Measurements from ENCODE around the gene DPYD. TPM values are rescaled to one million over a fixed set of nuclear protein-coding genes. Genes with fewer than 3 reads are reported as not detected.

Gene DPYD
- total RNA-seq, 2 experiments from 2014 or later = 34.4 to 35.9 TPM

DNA sequence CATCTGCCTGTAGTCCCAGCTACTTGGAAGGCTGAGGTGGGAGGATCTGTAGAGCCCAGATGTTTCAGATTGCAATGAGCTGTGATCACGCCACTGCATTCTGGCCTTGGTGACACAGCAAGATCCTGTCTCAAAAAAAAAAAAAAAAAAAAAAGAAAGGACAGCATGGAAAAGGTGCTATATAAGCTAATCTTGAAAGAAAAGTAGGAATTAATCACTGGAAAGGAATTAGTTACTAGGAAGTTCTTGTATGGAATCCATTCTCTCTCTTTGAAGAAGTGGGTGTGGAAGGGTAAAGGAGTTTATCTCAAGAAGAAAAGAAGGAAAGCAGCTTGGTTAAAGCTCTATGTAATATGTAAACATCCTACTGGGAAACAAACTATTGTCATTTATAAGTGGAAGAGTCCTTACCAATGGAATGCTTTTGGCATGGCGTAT is 339.2 kb downstream of the DPYD start:
- no peaks in the 10 kb centered on the region for H3K9me3 ChIP-seq (ENCODE audit: control insufficient read depth in 1 of 2, insufficient read depth in 1 of 2, low read length in 2 of 2)
- TF ChIP-seq, protein P1, sequence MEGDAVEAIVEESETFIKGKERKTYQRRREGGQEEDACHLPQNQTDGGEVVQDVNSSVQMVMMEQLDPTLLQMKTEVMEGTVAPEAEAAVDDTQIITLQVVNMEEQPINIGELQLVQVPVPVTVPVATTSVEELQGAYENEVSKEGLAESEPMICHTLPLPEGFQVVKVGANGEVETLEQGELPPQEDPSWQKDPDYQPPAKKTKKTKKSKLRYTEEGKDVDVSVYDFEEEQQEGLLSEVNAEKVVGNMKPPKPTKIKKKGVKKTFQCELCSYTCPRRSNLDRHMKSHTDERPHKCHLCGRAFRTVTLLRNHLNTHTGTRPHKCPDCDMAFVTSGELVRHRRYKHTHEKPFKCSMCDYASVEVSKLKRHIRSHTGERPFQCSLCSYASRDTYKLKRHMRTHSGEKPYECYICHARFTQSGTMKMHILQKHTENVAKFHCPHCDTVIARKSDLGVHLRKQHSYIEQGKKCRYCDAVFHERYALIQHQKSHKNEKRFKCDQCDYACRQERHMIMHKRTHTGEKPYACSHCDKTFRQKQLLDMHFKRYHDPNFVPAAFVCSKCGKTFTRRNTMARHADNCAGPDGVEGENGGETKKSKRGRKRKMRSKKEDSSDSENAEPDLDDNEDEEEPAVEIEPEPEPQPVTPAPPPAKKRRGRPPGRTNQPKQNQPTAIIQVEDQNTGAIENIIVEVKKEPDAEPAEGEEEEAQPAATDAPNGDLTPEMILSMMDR (IDR thresholded peaks at IDR 0.05) = no peak
- no peak overlapping the region for H3K27ac Mint-ChIP-seq
- no peaks in the 10 kb centered on the region for H3K4me1 Mint-ChIP-seq (ENCODE audit: low read depth)
- no peak for DNase-seq
- intact Hi-C loops (cut with DNase I, micrococcal nuclease) = no loop called here
- no peak overlapping the region for H3K4me3 Mint-ChIP-seq
- no peaks in the 10 kb centered on the region for H3K4me1 ChIP-seq (ENCODE audit: insufficient read depth, low read length)
- H3K27me3 ChIP-seq (ENCODE audit: control insufficient read depth in 1 of 2, insufficient read depth in 2 of 2, low read length in 2 of 2) = no peaks in the 10 kb centered on the region
- no peak overlapping the region for H3K27ac ChIP-seq (ENCODE audit: low read depth in 1 of 2, low read length in 2 of 2)
- no peak overlapping the region for H3K4me3 ChIP-seq (ENCODE audit: low read length)
- no peaks in the 10 kb centered on the region for H3K9me3 Mint-ChIP-seq
- peaks cover 6% of the 10 kb centered on the region for H3K36me3 ChIP-seq (ENCODE audit: insufficient read depth, low read length)
- POLR2A ChIA-PET = no interaction called here
- CTCF ChIA-PET = no interaction called here
- H3K27me3 Mint-ChIP-seq = no peaks in the 10 kb centered on the region
- peaks cover 29% of the 10 kb centered on the region for H3K36me3 Mint-ChIP-seq (ENCODE audit: low read depth)
- no peak for ATAC-seq (ENCODE audit: poor library complexity)

- no peak for DNase-seq
- H3K4me1 ChIP-seq (ENCODE audit: insufficient read depth, low read length) = no peaks in the 10 kb centered on the region
Measured at GRCh38 chr1:97577613-97578012, 343.2 kb downstream of the DPYD start.

GRCh38 chr1:97573553-97573952 is 347.3 kb downstream of the DPYD start:
- ATAC-seq (ENCODE audit: poor library complexity) (no peak), DNase-seq (no peak)
- TF ChIP-seq, protein P1 (IDR thresholded peaks at IDR 0.05) = no peak
- no peaks in the 10 kb centered on the region for H3K4me1 Mint-ChIP-seq (ENCODE audit: low read depth)
- POLR2A ChIA-PET = no interaction called here
- H3K9me3 ChIP-seq (ENCODE audit: control insufficient read depth in 1 of 2, insufficient read depth in 1 of 2, low read length in 2 of 2) = no peaks in the 10 kb centered on the region
- no peaks in the 10 kb centered on the region for H3K9me3 Mint-ChIP-seq
- H3K4me3 Mint-ChIP-seq = no peak overlapping the region
- intact Hi-C loops (cut with DNase I, micrococcal nuclease) = no loop called here
- H3K4me1 ChIP-seq (ENCODE audit: insufficient read depth, low read length) = no peaks in the 10 kb centered on the region
- no peak overlapping the region for H3K27ac ChIP-seq (ENCODE audit: low read depth in 1 of 2, low read length in 2 of 2)
- no peak overlapping the region for H3K27ac Mint-ChIP-seq
- peaks cover 13% of the 10 kb centered on the region for H3K36me3 ChIP-seq (ENCODE audit: insufficient read depth, low read length)
- H3K36me3 Mint-ChIP-seq (ENCODE audit: low read depth) = peaks cover 61% of the 10 kb centered on the region
- no peak overlapping the region for H3K4me3 ChIP-seq (ENCODE audit: low read length)
- H3K27me3 Mint-ChIP-seq = no peaks in the 10 kb centered on the region
- CTCF ChIA-PET = no interaction called here
- H3K27me3 ChIP-seq (ENCODE audit: control insufficient read depth in 1 of 2, insufficient read depth in 2 of 2, low read length in 2 of 2) = no peaks in the 10 kb centered on the region

More at GRCh38 chr1:97577613-97578012, 343.2 kb downstream of the DPYD start:
- Histone ChIP-seq H3K27ac (ENCODE audit: low read depth in 1 of 2, low read length in 2 of 2) (no peak overlapping the region), H3K9me3 (ENCODE audit: control insufficient read depth in 1 of 2, insufficient read depth in 1 of 2, low read length in 2 of 2) (no peaks in the 10 kb centered on the region), H3K36me3 (ENCODE audit: insufficient read depth, low read length) (peaks cover 7% of the 10 kb centered on the region), H3K4me3 (ENCODE audit: low read length) (no peak overlapping the region), H3K27me3 (ENCODE audit: control insufficient read depth in 1 of 2, insufficient read depth in 2 of 2, low read length in 2 of 2) (no peaks in the 10 kb centered on the region)
- H3K27me3 Mint-ChIP-seq = no peaks in the 10 kb centered on the region
- TF ChIP-seq, protein P1 (IDR thresholded peaks at IDR 0.05) = no peak
- ChIA-PET POLR2A (no interaction called here), CTCF (no interaction called here)
- H3K36me3 Mint-ChIP-seq (ENCODE audit: low read depth) = peaks cover 39% of the 10 kb centered on the region
- H3K4me3 Mint-ChIP-seq = no peak overlapping the region
- H3K4me1 Mint-ChIP-seq (ENCODE audit: low read depth) = no peaks in the 10 kb centered on the region
- no peak for ATAC-seq (ENCODE audit: poor library complexity)
- no peak overlapping the region for H3K27ac Mint-ChIP-seq
- no peaks in the 10 kb centered on the region for H3K9me3 Mint-ChIP-seq
- intact Hi-C loops (cut with DNase I, micrococcal nuclease) = no loop called here

Measured in CD4-positive, alpha-beta T cell (primary cell).